GM23338 (cell line): ENCODE measurements around the gene FILIP1. TPM values are rescaled to one million over a fixed set of nuclear protein-coding genes. Genes with fewer than 3 reads are reported as not detected.

ENCODE experiments used
- ATAC-seq: fragments of 200-7000 bp; cut with Tn5 transposase; 3 replicates; pipeline ENCODE4 v1.9.1; 2020
- DNase-seq: peaks from one replicate; pipeline ENCODE4 v3.0.0-alpha.2; 2015; ENCODE audit warnings: low spot score
- H2AFZ ChIP-seq: fragments of 200-600 bp; sonication (generic); 2 replicates; pipeline ENCODE4 v1.8.0; 2016; ENCODE audit warnings: antibody characterized with exemption, mild to moderate bottlenecking, moderate library complexity
- H3F3A ChIP-seq: fragments of 200-600 bp; sonication (generic); replicated peaks from 2 replicates; pipeline ENCODE4 v1.8.0; 2017; ENCODE audit warnings: antibody characterized with exemption, mixed run types, low read depth
- H3K27ac ChIP-seq: fragments of 200-600 bp; sonication (generic); 2 replicates; pipeline ENCODE4 v1.6.1; 2016; ENCODE audit warnings: low read depth
- H3K27me3 ChIP-seq: fragments of 200-600 bp; sonication (generic); 2 replicates; pipeline ENCODE4 v1.8.0; 2016; ENCODE audit warnings: mild to moderate bottlenecking, mixed run types, moderate library complexity; ENCODE audit not compliant: insufficient read depth
- H3K36me3 ChIP-seq: fragments of 200-600 bp; sonication (generic); 2 replicates; pipeline ENCODE4 v1.8.0; 2016; ENCODE audit warnings: mild to moderate bottlenecking; ENCODE audit not compliant: insufficient read depth
- H3K4me1 ChIP-seq: fragments of 200-600 bp; sonication (generic); 2 replicates; pipeline ENCODE4 v1.8.0; 2016; ENCODE audit warnings: mild to moderate bottlenecking, moderate library complexity; ENCODE audit not compliant: insufficient read depth
- H3K4me2 ChIP-seq: fragments of 200-600 bp; sonication (generic); 2 replicates; pipeline ENCODE4 v1.7.1; 2017; ENCODE audit warnings: mixed run types
- H3K4me3 ChIP-seq: fragments of 200-600 bp; sonication (generic); 2 replicates; pipeline ENCODE4 v1.6.1; 2016; ENCODE audit warnings: mixed run types
- H3K79me2 ChIP-seq: fragments of 200-600 bp; sonication (generic); replicated peaks from 2 replicates; pipeline ENCODE4 v1.8.0; 2017; ENCODE audit warnings: mild to moderate bottlenecking; ENCODE audit not compliant: insufficient read depth
- H3K9me2 ChIP-seq: fragments of 200-600 bp; sonication (generic); 2 replicates; pipeline ENCODE4 v1.8.0; 2017; ENCODE audit not compliant: insufficient read depth
- H4K20me1 ChIP-seq: fragments of 200-600 bp; sonication (generic); replicated peaks from 2 replicates; pipeline ENCODE4 v1.8.0; 2017; ENCODE audit warnings: mild to moderate bottlenecking; ENCODE audit not compliant: insufficient read depth
- H3K27ac Mint-ChIP-seq: 2 replicates; pipeline ENCODE4 v1.8.0; 2020; ENCODE audit warnings: inconsistent platforms, mild to moderate bottlenecking, moderate library complexity, mixed read lengths
- H3K27me3 Mint-ChIP-seq: 3 replicates; pipeline ENCODE4 v1.8.0; 2022; ENCODE audit warnings: low read depth, mild to moderate bottlenecking, moderate library complexity, mixed read lengths, inconsistent platforms; ENCODE audit not compliant: insufficient read depth, poor library complexity
- H3K36me3 Mint-ChIP-seq: 3 replicates; pipeline ENCODE4 v1.8.0; 2021; ENCODE audit warnings: low read depth, mild to moderate bottlenecking, inconsistent platforms, moderate library complexity, mixed read lengths
- H3K4me1 Mint-ChIP-seq: 3 replicates; pipeline ENCODE4 v1.8.0; 2020; ENCODE audit warnings: mild to moderate bottlenecking, inconsistent platforms, mixed read lengths
- H3K4me3 Mint-ChIP-seq: 3 replicates; pipeline ENCODE4 v1.8.0; 2021; ENCODE audit warnings: moderate library complexity, mild to moderate bottlenecking, inconsistent platforms, mixed read lengths
- H3K9me3 Mint-ChIP-seq: 3 replicates; pipeline ENCODE4 v1.8.0; 2020; ENCODE audit warnings: moderate library complexity, mild to moderate bottlenecking, inconsistent platforms, mixed read lengths
- CREB1 ChIP-seq: fragments of 250-450 bp; sonication (Bioruptor Pico); IDR thresholded peaks from 2 replicates; pipeline ENCODE4 v1.5.0; 2020; ENCODE audit warnings: low read depth, mild to moderate bottlenecking, moderate library complexity
- ETS1 ChIP-seq: IDR thresholded peaks from 2 replicates; pipeline ENCODE4 v1.6.1; 2016; ENCODE audit warnings: antibody characterized with exemption
- EZH2phosphoT487 ChIP-seq: fragments of 200-600 bp; sonication (generic); IDR thresholded peaks from one replicate; pipeline ENCODE4 v1.8.1; 2018; ENCODE audit warnings: antibody characterized with exemption; ENCODE audit not compliant: unreplicated experiment
- POLR2AphosphoS5 ChIP-seq: IDR thresholded peaks from 2 replicates; pipeline ENCODE4 v1.6.1; 2016; ENCODE audit warnings: antibody characterized with exemption, low read depth
- REST ChIP-seq: IDR thresholded peaks from one replicate; pipeline ENCODE4 v1.6.1; 2018; ENCODE audit warnings: antibody characterized with exemption; ENCODE audit not compliant: unreplicated experiment
- STAT1 ChIP-seq: IDR thresholded peaks from one replicate; pipeline ENCODE4 v1.6.1; 2016; ENCODE audit warnings: antibody characterized with exemption; ENCODE audit not compliant: unreplicated experiment
- polyA plus RNA-seq: library from polyadenylated mRNA; unstranded; fragments of >200 nt; fragmentation: Nextera tagmentation; extraction: Ambion mirVana; gene quantifications from 2 replicates; pipeline ENCODE4 v1.2.1, GENCODE V29; 2016
- total RNA-seq: library from RNA; depleted of rRNA; stranded (reverse); fragments of >200 nt; shearing (Covaris generic); gene quantifications from 2 replicates; pipeline ENCODE4 v1.2.3, GENCODE V29; 2014

FILIP1 gene
- total and polyA plus RNA-seq, 2 experiments from 2014 or later: 3.7 to 6.4 TPM

GRCh38 chr6:75483136-75483952 lies 10.3 kb downstream of the FILIP1 start:
- H3K4me1 Mint-ChIP-seq: peaks cover 25% of the 10 kb centered on the region
- Histone ChIP-seq H3K9me2 (no peaks in the 10 kb centered on the region), H3K27ac (no peak overlapping the region), H3K4me3 (no peak overlapping the region), H2AFZ (no peak overlapping the region), H3K36me3 (no peaks in the 10 kb centered on the region), H3K4me1 (peaks cover 7% of the 10 kb centered on the region), H4K20me1 (no peaks in the 10 kb centered on the region), H3K27me3 (no peaks in the 10 kb centered on the region), H3K79me2 (no peaks in the 10 kb centered on the region), H3K4me2 (no peak overlapping the region), H3F3A (no peaks in the 10 kb centered on the region)
- no peaks in the 10 kb centered on the region for H3K27me3 Mint-ChIP-seq
- no peaks in the 10 kb centered on the region for H3K36me3 Mint-ChIP-seq
- TF ChIP-seq REST (no peak), EZH2phosphoT487 (no peak)
- H3K27ac Mint-ChIP-seq: no peak overlapping the region
- ATAC-seq (no peak), DNase-seq (no peak)
- H3K9me3 Mint-ChIP-seq: no peaks in the 10 kb centered on the region
- no peak overlapping the region for H3K4me3 Mint-ChIP-seq

- Histone ChIP-seq H3K36me3 (no peaks in the 10 kb centered on the region), H3K4me1 (peaks cover 7% of the 10 kb centered on the region), H3K27ac (no peak overlapping the region), H2AFZ (no peak overlapping the region), H3K4me3 (no peak overlapping the region), H3K79me2 (no peaks in the 10 kb centered on the region), H3K27me3 (no peaks in the 10 kb centered on the region), H4K20me1 (no peaks in the 10 kb centered on the region), H3F3A (no peaks in the 10 kb centered on the region), H3K9me2 (no peaks in the 10 kb centered on the region), H3K4me2 (no peak overlapping the region)
- no peak overlapping the region for H3K27ac Mint-ChIP-seq
- DNase-seq (no peak), ATAC-seq (no peak)
- H3K4me3 Mint-ChIP-seq: no peak overlapping the region
- no peaks in the 10 kb centered on the region for H3K36me3 Mint-ChIP-seq
- no peaks in the 10 kb centered on the region for H3K9me3 Mint-ChIP-seq
- H3K4me1 Mint-ChIP-seq: peaks cover 22% of the 10 kb centered on the region
- H3K27me3 Mint-ChIP-seq: no peaks in the 10 kb centered on the region
- TF ChIP-seq CREB1 (CRISPR knock-in tag) (no peak), STAT1 (no peak), POLR2AphosphoS5 (no peak), ETS1 (no peak)
Measured at GRCh38 chr6:75481936-75482593, 11.5 kb downstream of the FILIP1 start.
